Hepatocyte (in vitro differentiated cells): ENCODE results near the gene TRPM1. TPM values are rescaled to one million over a fixed set of nuclear protein-coding genes. Genes with fewer than 3 reads are reported as not detected.

Experiments
- DNase-seq: peaks from one replicate; pipeline ENCODE4 v3.0.0-alpha.2; 2016; ENCODE audit warnings: low spot score
- H2AFZ ChIP-seq: fragments of 200-600 bp; sonication (generic); 2 replicates; pipeline ENCODE4 v1.6.0; 2016; ENCODE audit warnings: antibody characterized with exemption, mild to moderate bottlenecking
- H3K27ac ChIP-seq: fragments of 200-600 bp; sonication (generic); 2 replicates; pipeline ENCODE4 v1.5.1; 2016; ENCODE audit warnings: mild to moderate bottlenecking
- H3K27me3 ChIP-seq: fragments of 200-600 bp; sonication (generic); 2 replicates; pipeline ENCODE4 v1.6.1; 2016
- H3K36me3 ChIP-seq: fragments of 200-600 bp; sonication (generic); replicated peaks from 2 replicates; pipeline ENCODE4 v1.5.1; 2016; ENCODE audit warnings: low read depth; ENCODE audit not compliant: insufficient read depth
- H3K4me1 ChIP-seq: fragments of 200-600 bp; sonication (generic); 2 replicates; pipeline ENCODE4 v1.5.1; 2016; ENCODE audit warnings: mild to moderate bottlenecking, moderate library complexity; ENCODE audit not compliant: insufficient read depth
- H3K4me2 ChIP-seq: fragments of 200-600 bp; sonication (generic); 2 replicates; pipeline ENCODE4 v1.6.0; 2016
- H3K4me3 ChIP-seq: fragments of 200-600 bp; sonication (generic); 2 replicates; pipeline ENCODE4 v1.5.1; 2016; ENCODE audit warnings: mild to moderate bottlenecking
- H3K79me2 ChIP-seq: fragments of 200-600 bp; sonication (generic); 2 replicates; pipeline ENCODE4 v1.6.0; 2017; ENCODE audit warnings: mild to moderate bottlenecking
- H3K9me2 ChIP-seq: fragments of 200-600 bp; sonication (generic); replicated peaks from 2 replicates; pipeline ENCODE4 v1.6.0; 2017; ENCODE audit warnings: mild to moderate bottlenecking; ENCODE audit not compliant: insufficient read depth
- H3K9me3 ChIP-seq: fragments of 200-600 bp; sonication (generic); 2 replicates; pipeline ENCODE4 v1.5.1; 2016; ENCODE audit warnings: low read depth, mild to moderate bottlenecking
- H4K20me1 ChIP-seq: fragments of 200-600 bp; sonication (generic); 2 replicates; pipeline ENCODE4 v1.6.0; 2016; ENCODE audit warnings: mild to moderate bottlenecking; ENCODE audit not compliant: insufficient read depth, poor library complexity, severe bottlenecking
- EZH2 ChIP-seq: fragments of 200-600 bp; sonication (generic); IDR thresholded peaks from 2 replicates; pipeline ENCODE4 v1.6.1; 2016; ENCODE audit warnings: antibody characterized with exemption, mild to moderate bottlenecking, borderline replicate concordance
- EZH2phosphoT487 ChIP-seq: fragments of 200-600 bp; sonication (generic); IDR thresholded peaks from one replicate; pipeline ENCODE4 v1.6.1; 2018; ENCODE audit warnings: antibody characterized with exemption, mild to moderate bottlenecking, low read depth, moderate library complexity; ENCODE audit not compliant: unreplicated experiment, severe bottlenecking
- WGBS: methylation state at CpG from one replicate; pipeline ENCODE4 v1.1.6; 2016; ENCODE audit warnings: low lambda C conversion rate; ENCODE audit errors: missing lambda C conversion rate; 5-methylcytosine and 5-hydroxymethylcytosine counted together
- polyA plus RNA-seq: library from polyadenylated mRNA; unstranded; fragments of >200 nt; fragmentation: Nextera tagmentation; extraction: Ambion mirVana; gene quantifications from 2 replicates; pipeline ENCODE4 v1.2.1, GENCODE V29; 2016
- total RNA-seq: library from RNA; depleted of rRNA; stranded (reverse); fragments of >200 nt; gene quantifications from 2 replicates; pipeline ENCODE4 v1.2.3, GENCODE V29; 2014
- TF ChIP-seq, protein P1 (sequence below): fragments of 200-600 bp; sonication (generic); IDR thresholded peaks from 2 replicates; pipeline ENCODE4 v1.5.1; 2016; ENCODE audit warnings: antibody characterized with exemption, mild to moderate bottlenecking; ENCODE audit not compliant: poor library complexity

The TRPM1 gene
- total and polyA plus RNA-seq, 2 experiments from 2014 or later = not detected

DNA sequence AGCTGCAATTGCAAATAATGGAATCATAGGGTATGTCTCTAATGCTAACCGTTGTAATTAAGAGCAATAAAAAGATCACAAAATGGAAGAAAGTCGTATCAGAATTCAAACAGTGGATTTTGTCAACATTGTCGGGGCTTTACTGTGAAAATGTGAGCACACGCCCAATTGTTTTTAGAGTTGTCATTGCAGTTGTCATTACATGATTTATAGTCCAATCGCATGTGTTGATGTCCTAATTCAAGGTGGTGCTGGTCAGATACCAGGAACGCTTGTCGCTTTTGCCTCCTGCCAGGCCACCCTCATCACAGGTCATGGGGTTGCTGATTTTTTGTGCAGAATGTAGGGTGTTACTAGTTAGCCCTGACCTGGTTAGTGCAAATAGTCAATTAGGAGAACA, 16.2 kb downstream of the TRPM1 start:
- no peaks in the 10 kb centered on the region for H3K36me3 ChIP-seq
- H2AFZ ChIP-seq = no peak overlapping the region
- no peak overlapping the region for H3K4me3 ChIP-seq
- DNase-seq = no peak
- no peaks in the 10 kb centered on the region for H3K4me1 ChIP-seq
- no peak overlapping the region for H3K27ac ChIP-seq
- 89% methylated on average over 7 of the region's 7 CpGs for WGBS
- H3K9me2 ChIP-seq = no peaks in the 10 kb centered on the region
- no peaks in the 10 kb centered on the region for H3K79me2 ChIP-seq
- H3K27me3 ChIP-seq = no peaks in the 10 kb centered on the region
- no peaks in the 10 kb centered on the region for H4K20me1 ChIP-seq
- TF ChIP-seq EZH2phosphoT487 (no peak), EZH2 (no peak)
- TF ChIP-seq, protein P1, sequence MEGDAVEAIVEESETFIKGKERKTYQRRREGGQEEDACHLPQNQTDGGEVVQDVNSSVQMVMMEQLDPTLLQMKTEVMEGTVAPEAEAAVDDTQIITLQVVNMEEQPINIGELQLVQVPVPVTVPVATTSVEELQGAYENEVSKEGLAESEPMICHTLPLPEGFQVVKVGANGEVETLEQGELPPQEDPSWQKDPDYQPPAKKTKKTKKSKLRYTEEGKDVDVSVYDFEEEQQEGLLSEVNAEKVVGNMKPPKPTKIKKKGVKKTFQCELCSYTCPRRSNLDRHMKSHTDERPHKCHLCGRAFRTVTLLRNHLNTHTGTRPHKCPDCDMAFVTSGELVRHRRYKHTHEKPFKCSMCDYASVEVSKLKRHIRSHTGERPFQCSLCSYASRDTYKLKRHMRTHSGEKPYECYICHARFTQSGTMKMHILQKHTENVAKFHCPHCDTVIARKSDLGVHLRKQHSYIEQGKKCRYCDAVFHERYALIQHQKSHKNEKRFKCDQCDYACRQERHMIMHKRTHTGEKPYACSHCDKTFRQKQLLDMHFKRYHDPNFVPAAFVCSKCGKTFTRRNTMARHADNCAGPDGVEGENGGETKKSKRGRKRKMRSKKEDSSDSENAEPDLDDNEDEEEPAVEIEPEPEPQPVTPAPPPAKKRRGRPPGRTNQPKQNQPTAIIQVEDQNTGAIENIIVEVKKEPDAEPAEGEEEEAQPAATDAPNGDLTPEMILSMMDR = no peak
- no peaks in the 10 kb centered on the region for H3K9me3 ChIP-seq
- no peak overlapping the region for H3K4me2 ChIP-seq

- Histone ChIP-seq H4K20me1 (no peaks in the 10 kb centered on the region), H3K4me2 (no peak overlapping the region), H3K4me1 (no peaks in the 10 kb centered on the region), H3K9me3 (no peaks in the 10 kb centered on the region), H3K79me2 (no peaks in the 10 kb centered on the region), H3K27ac (no peak overlapping the region), H3K9me2 (no peaks in the 10 kb centered on the region), H3K36me3 (no peaks in the 10 kb centered on the region), H2AFZ (no peak overlapping the region), H3K27me3 (no peaks in the 10 kb centered on the region), H3K4me3 (no peak overlapping the region)
- TF ChIP-seq EZH2 (no peak), EZH2phosphoT487 (no peak)
- 93% methylated on average over 6 of the region's 6 CpGs for WGBS
- no peak for DNase-seq
Measured at GRCh38 chr15:31084176-31084575, 17.3 kb downstream of the TRPM1 start.

DNA sequence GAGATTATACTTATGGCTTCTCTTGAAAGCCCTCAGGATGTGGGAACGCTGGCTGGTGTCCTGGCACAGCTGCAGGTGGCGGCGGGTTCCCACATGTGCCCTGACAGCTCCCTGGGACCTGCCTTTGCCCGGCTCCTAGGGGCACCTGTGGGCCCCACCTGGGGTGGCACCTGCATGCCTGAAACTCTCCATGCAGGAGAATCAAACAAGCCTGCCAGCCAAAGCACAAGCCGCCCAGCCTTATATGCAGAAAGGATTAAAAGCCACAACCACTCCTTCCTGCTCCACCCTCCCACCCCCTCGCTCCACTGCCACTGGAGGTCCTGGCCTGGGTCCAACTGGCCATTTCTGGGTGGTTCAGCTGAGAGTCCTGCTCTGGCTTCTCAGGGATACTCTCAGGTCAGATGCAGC, 18.1 kb downstream of the TRPM1 start:
- H4K20me1 ChIP-seq = no peaks in the 10 kb centered on the region
- H3K27me3 ChIP-seq = no peaks in the 10 kb centered on the region
- 76% methylated on average over 6 of the region's 6 CpGs for WGBS
- H3K4me3 ChIP-seq = no peak overlapping the region
- H3K4me2 ChIP-seq = no peak overlapping the region
- no peaks in the 10 kb centered on the region for H3K4me1 ChIP-seq
- DNase-seq = no peak
- no peak overlapping the region for H3K27ac ChIP-seq
- no peaks in the 10 kb centered on the region for H3K9me2 ChIP-seq
- no peaks in the 10 kb centered on the region for H3K36me3 ChIP-seq
- no peak overlapping the region for H2AFZ ChIP-seq
- H3K79me2 ChIP-seq = no peaks in the 10 kb centered on the region
- TF ChIP-seq, protein P1 = no peak
- no peak for TF ChIP-seq EZH2
- no peak for TF ChIP-seq EZH2phosphoT487
- H3K9me3 ChIP-seq = no peaks in the 10 kb centered on the region

GRCh38 chr15:31082771-31083369, 18.7 kb downstream of the TRPM1 start:
- Histone ChIP-seq H3K4me1 (no peaks in the 10 kb centered on the region), H3K4me3 (no peak overlapping the region), H3K9me2 (no peaks in the 10 kb centered on the region), H3K79me2 (no peaks in the 10 kb centered on the region), H3K27me3 (no peaks in the 10 kb centered on the region), H4K20me1 (no peaks in the 10 kb centered on the region), H2AFZ (no peak overlapping the region), H3K27ac (no peak overlapping the region), H3K36me3 (no peaks in the 10 kb centered on the region), H3K9me3 (no peaks in the 10 kb centered on the region), H3K4me2 (no peak overlapping the region)
- DNase-seq = no peak
- no peak for TF ChIP-seq EZH2phosphoT487
- TF ChIP-seq, protein P1 = no peak
- TF ChIP-seq EZH2 = no peak
- WGBS = 83% methylated on average over 11 of the region's 11 CpGs
